Progenitor cell of endocrine pancreas (in vitro differentiated cells): ENCODE data around the gene KRTAP13-1. TPM values are rescaled to one million over a fixed set of nuclear protein-coding genes. Genes with fewer than 3 reads are reported as not detected.

Experiments
- DNase-seq: peaks from one replicate; pipeline ENCODE4 v3.0.0; 2021; ENCODE audit warnings: low spot score; ENCODE audit not compliant: unreplicated experiment
- H3K27ac Mint-ChIP-seq: 2 replicates; pipeline ENCODE4 v1.8.0; 2021; ENCODE audit warnings: mild to moderate bottlenecking, moderate library complexity, mixed read lengths
- H3K27me3 Mint-ChIP-seq: 2 replicates; pipeline ENCODE4 v1.8.0; 2021; ENCODE audit warnings: mixed read lengths
- H3K36me3 Mint-ChIP-seq: 2 replicates; pipeline ENCODE4 v1.8.0; 2022; ENCODE audit warnings: mixed read lengths; ENCODE audit not compliant: insufficient read depth
- H3K4me1 Mint-ChIP-seq: 2 replicates; pipeline ENCODE4 v1.8.0; 2021; ENCODE audit warnings: low read depth, mixed read lengths
- H3K4me3 Mint-ChIP-seq: 2 replicates; pipeline ENCODE4 v1.8.0; 2021; ENCODE audit warnings: low read depth, mild to moderate bottlenecking, moderate library complexity, mixed read lengths
- H3K9me3 Mint-ChIP-seq: 2 replicates; pipeline ENCODE4 v1.8.0; 2021; ENCODE audit warnings: low read depth, mixed read lengths
- long read RNA-seq: library from polyadenylated mRNA; unstranded; transcript quantifications from one replicate; pipeline ENCODE4 v2.0.0, GENCODE V29; 2020
- total RNA-seq: library from RNA; stranded (reverse); gene quantifications from 2 replicates; pipeline ENCODE4 v1.2.1, GENCODE V29; 2021
- TF ChIP-seq, protein P1 (sequence below): fragments of 200-600 bp; sonication (generic); IDR thresholded peaks from one replicate; pipeline ENCODE4 v1.5.0; 2021; ENCODE audit warnings: antibody characterized with exemption, mild to moderate bottlenecking; ENCODE audit not compliant: unreplicated experiment

KRTAP13-1 gene
- not detected in 2 replicates for total RNA-seq
- long read RNA-seq = 0 reads

- Mint-ChIP-seq H3K27ac (no peak within 1 kb of the TSS), H3K27me3 (no peaks in the 10 kb centered on the region), H3K4me1 (no peaks in the 10 kb centered on the region), H3K9me3 (peaks cover 2% of the 10 kb centered on the region), H3K4me3 (no peak within 1 kb of the TSS), H3K36me3 (no peaks in the 10 kb centered on the region)
- TF ChIP-seq, protein P1, sequence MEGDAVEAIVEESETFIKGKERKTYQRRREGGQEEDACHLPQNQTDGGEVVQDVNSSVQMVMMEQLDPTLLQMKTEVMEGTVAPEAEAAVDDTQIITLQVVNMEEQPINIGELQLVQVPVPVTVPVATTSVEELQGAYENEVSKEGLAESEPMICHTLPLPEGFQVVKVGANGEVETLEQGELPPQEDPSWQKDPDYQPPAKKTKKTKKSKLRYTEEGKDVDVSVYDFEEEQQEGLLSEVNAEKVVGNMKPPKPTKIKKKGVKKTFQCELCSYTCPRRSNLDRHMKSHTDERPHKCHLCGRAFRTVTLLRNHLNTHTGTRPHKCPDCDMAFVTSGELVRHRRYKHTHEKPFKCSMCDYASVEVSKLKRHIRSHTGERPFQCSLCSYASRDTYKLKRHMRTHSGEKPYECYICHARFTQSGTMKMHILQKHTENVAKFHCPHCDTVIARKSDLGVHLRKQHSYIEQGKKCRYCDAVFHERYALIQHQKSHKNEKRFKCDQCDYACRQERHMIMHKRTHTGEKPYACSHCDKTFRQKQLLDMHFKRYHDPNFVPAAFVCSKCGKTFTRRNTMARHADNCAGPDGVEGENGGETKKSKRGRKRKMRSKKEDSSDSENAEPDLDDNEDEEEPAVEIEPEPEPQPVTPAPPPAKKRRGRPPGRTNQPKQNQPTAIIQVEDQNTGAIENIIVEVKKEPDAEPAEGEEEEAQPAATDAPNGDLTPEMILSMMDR = no peak
- DNase-seq = no peak
These were observed at the start of gene KRTAP13-1 for GRCh38 chr21:30395731-30396130. Gene KRTAP13-1, plus strand, starts transcription at chr21:30396031. Its CDS starts 56 bp downstream, at chr21:30396087.

DNA sequence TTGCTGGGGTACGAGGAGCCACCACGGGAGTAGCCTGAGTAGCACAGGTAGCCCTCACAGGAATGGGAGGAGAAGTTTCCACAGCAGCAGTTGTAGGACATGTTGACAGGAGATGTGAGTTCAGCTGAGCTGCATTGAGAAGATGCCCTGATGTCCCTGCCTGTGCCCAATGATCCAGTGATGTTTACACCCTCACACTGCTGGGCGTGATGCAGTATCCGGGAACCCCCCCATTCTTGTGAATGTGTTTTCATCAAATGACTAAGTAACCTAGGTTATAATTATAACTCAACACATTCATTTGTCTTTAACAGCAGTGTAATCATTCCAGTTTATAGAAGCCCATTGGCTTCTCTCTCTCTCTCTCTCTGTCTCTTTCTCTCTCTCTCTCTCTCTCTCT is 47.3 kb upstream of the KRTAP13-1 start, which contains the start of gene KRTAP23-1:
Gene KRTAP23-1 (minus strand): TSS at position 101 of the 400 bp plus-strand sequence. CDS start 0 bp downstream, at position 101.
- H3K27ac Mint-ChIP-seq = no peak within 1 kb of the TSS
- TF ChIP-seq, protein P1 = no peak
- H3K36me3 Mint-ChIP-seq = peaks cover 3% of the 10 kb centered on the region
- no peak for DNase-seq
- no peak within 1 kb of the TSS for H3K4me3 Mint-ChIP-seq
- H3K4me1 Mint-ChIP-seq = peaks cover 17% of the 10 kb centered on the region
- H3K27me3 Mint-ChIP-seq = no peaks in the 10 kb centered on the region
- peaks cover 7% of the 10 kb centered on the region for H3K9me3 Mint-ChIP-seq

GRCh38 chr21:30349572-30349971 is 46.3 kb upstream of the KRTAP13-1 start:
- H3K9me3 Mint-ChIP-seq = peaks cover 7% of the 10 kb centered on the region
- no peak for DNase-seq
- no peak overlapping the region for H3K4me3 Mint-ChIP-seq
- H3K36me3 Mint-ChIP-seq = peaks cover 3% of the 10 kb centered on the region
- no peak overlapping the region for H3K27ac Mint-ChIP-seq
- H3K4me1 Mint-ChIP-seq = peaks cover 17% of the 10 kb centered on the region
- TF ChIP-seq, protein P1 = no peak
- no peaks in the 10 kb centered on the region for H3K27me3 Mint-ChIP-seq

DNA sequence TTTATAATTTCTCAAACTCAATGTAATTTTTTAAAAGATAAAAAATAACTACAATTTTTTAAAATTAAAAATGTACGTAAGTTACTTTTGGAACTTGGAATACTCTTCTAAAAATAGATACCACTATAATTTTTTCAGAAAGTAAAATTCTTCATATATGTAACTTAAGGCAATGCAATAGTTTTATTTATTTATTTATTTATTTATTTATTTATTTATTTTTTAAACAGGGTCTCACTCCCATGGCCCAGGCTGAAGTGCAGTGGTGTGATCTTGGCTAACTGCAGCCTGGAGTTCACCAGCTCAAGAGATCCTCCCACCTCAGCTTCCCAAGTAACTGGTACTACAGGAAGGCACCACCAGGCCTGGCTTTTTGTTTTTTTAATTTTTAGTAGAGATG is 44.3 kb upstream of the KRTAP13-1 start:
- no peaks in the 10 kb centered on the region for H3K9me3 Mint-ChIP-seq
- no peaks in the 10 kb centered on the region for H3K27me3 Mint-ChIP-seq
- H3K27ac Mint-ChIP-seq = no peak overlapping the region
- DNase-seq = no peak
- TF ChIP-seq, protein P1 = no peak
- H3K4me1 Mint-ChIP-seq = peaks cover 19% of the 10 kb centered on the region
- H3K4me3 Mint-ChIP-seq = no peak overlapping the region
- H3K36me3 Mint-ChIP-seq = no peaks in the 10 kb centered on the region

- Mint-ChIP-seq H3K27ac (no peak overlapping the region), H3K4me1 (peaks cover 13% of the 10 kb centered on the region), H3K4me3 (no peak overlapping the region), H3K27me3 (no peaks in the 10 kb centered on the region), H3K36me3 (no peaks in the 10 kb centered on the region), H3K9me3 (no peaks in the 10 kb centered on the region)
- no peak for DNase-seq
- TF ChIP-seq, protein P1 = no peak
These were observed 41.4 kb upstream of the KRTAP13-1 start for GRCh38 chr21:30354308-30355005.
